DMS 273 treated with DMSO at 0.1 percent for 48 hours (cell line): ENCODE measurements around the gene DNHD1.

ENCODE experiments used
- DNase-seq: peaks from one replicate; lab custom pipeline; 2025; lab: John Stamatoyannopoulos, UW

DNHD1 gene

DNA sequence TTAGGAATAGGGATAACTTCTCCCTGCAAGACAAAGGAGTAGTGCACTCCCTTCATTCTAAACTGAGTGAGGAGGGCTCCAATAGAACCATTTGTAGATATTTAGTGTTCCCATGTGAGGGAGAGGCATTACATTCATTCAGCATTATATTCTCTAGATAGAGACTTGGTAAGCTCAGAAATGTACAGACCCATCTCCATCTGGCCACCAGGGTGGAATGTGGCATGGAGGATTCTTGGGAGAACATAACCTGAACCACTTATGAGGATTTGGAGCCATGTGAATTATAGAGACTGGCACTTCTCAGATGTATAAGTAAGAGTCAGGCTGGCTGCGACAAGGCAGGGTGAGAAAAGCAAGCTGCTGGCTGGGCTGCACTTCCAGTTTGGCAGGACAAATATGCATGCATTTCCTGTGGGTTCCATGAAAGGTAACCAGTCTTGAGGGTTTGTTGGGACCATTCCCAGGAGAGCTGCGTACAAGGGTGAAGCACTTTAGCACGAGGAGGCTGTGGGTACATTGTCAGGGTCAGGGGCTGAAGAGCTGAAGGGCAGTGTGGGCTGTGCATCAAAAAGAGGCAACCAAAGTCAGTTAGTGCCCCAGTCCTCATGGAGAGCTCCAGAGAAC lies 97.2 kb downstream of the DNHD1 start:
- no peak for DNase-seq

DNA sequence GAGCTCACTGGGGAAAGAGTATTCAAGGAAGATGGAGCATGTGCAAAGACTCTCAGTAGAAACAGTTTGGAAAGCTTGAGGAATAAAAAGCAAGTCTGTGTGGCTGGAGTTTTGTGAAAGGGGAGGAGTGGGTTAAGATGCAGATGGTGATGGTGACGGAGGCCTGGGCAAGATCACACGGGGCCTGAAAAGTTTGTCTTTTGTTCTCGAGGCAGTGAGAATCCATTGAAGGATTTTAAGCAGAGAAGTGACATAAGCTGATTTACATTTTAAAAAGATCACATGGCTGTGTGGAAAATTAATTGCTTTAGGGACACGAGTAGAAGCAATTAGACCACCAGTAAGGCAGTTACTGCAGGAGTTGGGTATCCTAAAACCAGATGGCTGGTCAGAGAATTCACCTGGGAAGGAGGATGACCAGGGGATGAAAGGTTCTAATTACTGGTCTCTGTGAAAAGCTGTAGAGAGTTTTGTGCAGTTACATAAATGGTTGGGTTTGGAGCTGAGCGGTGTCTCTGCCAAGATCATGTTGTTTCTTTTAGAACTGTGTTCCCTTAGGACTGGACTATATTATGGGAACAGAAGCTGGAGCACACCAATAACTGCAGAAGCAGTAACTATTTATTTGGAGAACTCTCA lies 99.3 kb downstream of the DNHD1 start:
- no peak for DNase-seq

DNA sequence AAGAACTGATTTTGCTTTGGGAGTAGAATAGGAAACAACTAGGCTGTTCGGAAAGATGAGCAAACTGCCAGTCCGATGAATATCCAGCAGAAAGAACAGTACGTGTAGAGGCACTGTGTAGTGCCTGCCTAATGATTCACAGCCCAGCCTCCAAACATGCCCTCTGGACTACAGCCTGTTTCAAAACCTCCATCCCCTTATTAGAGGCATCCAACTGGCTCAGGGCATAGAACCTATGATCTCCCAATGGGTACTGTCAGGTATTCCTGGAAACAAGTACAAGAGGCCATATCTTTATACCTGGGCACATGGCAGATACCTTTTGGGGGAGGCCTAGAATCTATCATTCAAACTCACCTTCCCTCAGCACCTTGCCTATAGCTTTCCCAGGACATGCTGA lies 101.5 kb downstream of the DNHD1 start:
- no peak for DNase-seq

DNA sequence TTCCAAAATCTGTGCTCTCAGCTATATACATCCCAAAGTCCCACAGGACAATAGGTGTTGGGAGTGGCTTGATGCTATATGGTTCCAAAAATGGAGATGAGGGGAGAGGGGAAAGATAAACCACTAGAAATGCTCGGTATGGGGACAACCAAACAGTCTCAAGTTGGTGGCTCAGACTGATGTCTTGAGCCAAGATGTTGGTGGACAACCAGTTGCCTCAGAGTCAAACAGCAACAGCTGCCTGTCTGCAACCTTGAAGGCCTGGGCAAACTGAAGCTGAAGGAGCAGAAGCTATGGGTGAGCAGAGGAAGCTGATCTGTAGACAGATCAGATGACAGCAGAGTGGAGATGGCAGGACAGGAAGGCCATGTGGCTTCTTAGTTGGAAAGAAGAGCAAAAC lies 102.4 kb downstream of the DNHD1 start:
- DNase-seq: no peak

DNA sequence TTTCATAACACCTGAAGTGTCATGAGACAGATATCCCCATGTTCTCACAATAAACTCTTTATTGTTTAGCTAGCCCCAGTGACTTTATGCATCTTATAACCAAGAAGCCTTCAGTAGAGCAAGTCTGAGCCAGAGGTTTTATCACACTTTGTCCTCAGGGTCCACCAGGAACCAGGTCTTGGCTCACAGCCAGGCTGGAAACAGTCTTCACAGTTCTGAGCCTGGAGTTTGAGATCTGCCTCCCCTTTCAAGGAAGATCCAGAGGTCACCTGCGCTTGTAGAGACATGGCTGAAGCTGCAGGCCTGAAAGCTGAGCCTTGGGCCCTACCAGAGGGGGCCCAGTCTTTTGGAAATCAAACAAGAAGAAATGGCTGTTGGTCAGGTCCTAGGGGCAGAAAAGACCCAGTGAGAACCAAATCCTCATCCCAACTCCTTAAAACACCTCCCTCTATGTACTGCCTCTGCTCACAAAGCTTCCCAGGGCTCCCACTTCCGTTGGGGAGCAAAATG lies 102.9 kb downstream of the DNHD1 start:
- DNase-seq: no peak

DNA sequence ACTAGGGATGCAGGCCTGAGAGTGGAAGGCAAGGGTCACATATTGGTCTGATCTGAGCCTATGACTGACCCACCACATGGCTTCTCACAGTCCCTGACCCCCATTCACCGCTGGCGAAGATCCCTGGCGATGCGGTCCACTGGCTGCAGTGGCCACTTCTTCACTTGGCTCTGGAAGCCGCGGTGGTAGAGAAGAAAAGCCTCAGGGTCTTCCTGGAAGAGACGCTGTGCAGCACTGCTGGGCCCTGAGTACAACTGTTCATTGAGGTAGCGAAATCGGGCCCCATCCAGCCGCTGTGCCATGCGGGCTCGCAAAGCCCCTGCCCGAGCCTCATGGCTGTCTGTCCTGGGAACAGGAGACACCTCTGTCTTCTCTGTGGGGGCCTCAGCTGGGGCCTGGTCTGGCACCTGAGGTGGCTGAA lies 104.0 kb downstream of the DNHD1 start:
- DNase-seq: no peak

DNA sequence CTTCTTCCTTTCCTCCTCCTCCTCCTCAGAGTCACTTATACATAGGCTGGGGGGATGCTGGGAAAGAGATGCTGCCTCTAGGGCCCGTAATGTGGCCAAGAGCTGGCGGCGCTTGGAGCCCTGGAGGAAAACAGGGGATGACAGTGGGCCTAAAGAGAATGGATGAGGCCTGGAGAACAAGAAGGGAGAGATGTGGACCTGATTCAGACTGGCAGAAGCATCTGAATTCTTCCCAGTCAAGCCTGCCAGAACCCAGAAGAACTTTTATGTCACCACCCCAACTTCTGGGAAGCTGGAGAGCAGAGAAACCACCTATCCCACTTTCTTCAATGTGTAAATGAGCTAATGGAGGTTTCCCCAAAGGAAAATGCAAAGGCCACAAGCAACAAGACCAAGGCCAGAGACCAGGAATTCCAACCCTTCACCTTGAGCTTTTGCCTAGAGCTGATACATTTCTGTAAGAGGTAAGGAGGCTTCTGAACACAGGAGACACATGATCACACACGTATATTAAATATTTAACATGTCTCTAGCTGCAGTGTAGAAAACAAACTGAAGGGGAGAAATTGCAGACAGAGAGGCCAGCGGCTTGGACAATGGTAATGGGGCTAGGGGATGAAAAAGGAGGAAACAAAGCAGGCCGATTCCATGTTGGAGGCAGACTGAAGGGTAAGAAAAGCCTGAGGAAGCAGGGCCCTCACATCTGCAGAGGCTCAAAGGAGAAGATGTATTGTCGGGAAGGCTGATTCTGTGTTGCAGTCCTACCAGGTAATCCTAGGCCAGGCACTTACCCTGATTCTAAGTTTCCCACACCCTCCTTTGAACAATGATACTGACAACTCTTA lies 105.2 kb downstream of the DNHD1 start:
- no peak for DNase-seq

DNA sequence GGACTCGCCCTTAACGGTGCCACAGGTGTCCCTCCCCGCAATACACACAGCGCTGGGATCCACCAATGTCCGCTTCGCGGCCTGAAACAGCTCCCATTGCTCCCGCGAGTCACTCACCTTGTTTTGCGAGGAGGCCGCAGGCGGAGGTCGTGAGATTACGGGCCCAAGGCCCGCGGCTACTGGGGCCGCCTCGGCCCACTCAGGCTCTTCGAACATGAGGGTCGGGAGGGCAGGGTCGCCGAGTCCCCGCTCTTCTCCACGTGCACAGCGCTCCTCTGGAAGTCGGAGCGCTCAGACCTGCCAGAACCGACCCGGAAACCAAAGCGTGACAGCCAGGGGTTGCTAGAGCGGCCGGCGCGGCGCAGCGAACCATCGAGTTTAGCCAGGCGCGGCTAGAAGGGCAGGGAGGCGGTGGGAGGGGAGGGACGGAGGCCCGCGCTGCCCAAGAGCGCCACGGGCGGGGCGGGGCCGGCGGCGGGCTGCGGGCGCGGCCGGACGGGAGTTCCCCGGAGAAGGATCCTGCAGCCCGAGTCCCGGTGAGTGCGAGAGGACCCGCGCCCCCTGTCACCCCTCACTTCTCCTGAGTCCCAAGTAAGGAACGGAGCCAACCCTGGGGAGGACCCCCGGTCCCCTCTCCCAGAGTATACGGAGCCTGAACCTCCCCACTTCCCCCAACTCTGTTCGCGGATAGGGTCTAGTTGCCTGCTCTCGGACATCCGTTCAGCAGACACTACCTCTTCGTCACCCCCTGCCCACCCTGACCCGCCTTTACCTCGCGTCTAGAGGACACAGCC lies 106.4 kb downstream of the DNHD1 start, which contains the start of the genes ILK and RRP8:
Gene ILK, plus strand, starts transcription at position 488 of the 794 bp plus-strand sequence. CDS start 498 bp downstream, outside the sequence.
Gene RRP8, minus strand, starts transcription at position 330 of the 794 bp plus-strand sequence. Its CDS starts 114 bp downstream, at position 216.
- DNase-seq: peak; percentile 23

DNA sequence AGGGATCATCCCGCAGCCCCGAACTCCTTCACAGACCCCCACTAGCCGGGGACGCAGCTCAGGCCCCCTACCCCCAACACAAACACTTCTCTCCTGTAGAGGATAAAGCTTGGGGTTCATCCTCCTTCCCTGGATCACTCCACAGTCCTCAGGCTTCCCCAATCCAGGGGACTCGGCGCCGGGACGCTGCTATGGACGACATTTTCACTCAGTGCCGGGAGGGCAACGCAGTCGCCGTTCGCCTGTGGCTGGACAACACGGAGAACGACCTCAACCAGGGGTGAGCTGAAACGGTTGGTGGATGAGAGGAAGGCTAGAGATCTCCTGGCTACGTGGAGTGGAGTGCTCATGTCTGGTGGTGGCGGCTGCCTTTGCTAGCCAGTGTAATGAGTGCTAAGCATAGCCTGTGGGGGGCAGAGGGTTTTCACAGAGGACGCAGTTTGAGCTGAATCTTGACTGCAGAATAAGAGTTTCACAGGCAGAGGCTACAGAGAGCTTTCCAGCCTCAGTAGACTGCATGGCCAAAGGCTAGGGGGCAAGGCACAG lies 107.1 kb downstream of the DNHD1 start:
- no peak for DNase-seq

DNA sequence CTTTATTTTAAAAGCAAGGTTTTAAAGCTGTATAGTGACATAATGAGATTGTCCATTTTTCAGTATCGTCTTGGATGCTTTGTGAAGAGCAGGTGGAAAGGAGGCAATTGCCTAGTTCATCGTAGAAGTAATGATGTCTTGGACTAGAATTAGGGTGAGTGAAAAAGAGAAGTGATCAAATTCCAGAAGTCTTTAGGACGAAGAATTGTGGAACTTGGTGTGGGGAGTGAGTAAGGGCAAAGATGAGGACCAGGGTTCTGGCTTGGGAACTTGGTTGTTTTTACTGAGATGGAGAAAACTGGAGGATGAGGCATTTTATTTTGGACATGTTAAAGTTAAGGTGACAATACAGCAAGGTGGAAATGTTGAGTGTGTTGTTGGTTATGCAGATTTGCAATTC lies 107.7 kb downstream of the DNHD1 start:
- DNase-seq: no peak

DNA sequence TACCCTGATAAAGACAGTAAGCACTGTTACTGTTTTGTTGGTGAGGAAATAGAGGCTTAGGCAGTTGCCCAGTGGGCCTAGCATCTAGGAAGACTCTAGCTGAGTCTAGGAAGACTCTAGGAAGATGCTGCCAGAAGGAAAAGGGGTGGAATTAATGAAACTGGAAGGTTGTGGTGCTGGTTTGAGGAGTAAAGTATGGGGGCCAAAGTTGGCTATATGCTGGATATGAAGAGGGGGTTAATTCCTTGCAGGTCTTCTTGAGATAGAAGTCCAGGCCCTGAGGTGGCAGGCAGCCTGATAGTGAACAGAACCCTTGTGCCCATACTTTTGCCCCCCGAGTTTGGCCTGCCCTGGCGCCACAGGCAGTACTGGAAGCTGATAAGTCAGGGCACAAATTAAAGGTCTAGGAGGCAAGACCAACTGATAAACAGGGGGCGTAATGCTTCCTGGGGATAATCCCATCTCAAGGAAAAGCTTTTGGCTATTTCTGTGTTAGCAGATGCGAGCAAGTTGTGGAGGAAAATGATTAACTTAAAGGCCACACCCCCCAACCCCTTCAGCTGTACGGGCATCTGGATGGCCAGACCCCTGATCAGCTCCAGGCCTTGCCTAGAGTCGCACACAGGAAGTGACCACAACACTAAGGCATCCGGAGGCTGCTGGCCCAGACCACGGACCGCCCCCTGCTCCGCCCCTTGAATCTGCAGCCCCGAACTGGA lies 109.5 kb downstream of the DNHD1 start:
- DNase-seq: no peak

DNA sequence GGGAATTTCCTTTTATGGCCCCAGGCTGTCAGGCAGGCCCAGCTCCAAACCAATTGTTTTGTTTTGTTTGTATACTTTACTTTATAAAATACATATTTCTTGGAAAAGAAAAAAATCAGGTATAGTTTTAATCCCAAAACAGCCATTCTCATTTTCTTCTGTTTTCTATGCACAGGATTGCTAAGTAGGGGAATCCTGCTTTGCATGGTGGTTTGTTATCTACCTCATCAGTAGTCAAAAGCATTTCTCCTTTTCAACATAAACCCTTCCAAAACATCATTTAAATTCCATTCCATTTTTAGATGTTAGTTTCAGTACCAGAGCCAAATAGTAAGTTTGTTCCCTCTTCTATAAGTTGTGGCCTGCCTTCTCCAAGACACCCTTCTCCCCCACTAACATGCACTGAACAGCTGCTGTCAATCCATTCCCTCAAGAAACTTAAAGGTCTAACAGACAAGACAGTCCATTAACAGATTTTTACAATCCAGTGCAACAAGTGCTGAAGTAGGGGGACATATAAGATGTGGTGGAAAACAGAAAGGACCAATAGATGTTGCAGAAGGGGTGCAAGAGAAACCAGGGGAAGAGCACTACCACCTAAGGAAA lies 110.2 kb downstream of the DNHD1 start:
- no peak for DNase-seq

DNA sequence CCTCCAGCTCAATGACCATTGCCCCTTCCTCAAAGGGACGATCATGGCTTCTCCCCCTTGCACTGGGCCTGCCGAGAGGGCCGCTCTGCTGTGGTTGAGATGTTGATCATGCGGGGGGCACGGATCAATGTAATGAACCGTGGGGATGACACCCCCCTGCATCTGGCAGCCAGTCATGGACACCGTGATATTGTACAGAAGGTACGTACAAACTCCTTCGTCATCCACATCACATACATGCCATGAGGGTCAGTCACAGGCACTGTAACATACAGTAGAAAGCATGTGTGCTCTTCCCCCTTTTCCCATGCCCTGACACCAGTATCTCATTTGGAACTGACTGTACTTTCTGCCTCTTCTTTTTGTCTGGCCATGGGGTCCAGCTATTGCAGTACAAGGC lies 110.9 kb downstream of the DNHD1 start:
- no peak for DNase-seq

DNA sequence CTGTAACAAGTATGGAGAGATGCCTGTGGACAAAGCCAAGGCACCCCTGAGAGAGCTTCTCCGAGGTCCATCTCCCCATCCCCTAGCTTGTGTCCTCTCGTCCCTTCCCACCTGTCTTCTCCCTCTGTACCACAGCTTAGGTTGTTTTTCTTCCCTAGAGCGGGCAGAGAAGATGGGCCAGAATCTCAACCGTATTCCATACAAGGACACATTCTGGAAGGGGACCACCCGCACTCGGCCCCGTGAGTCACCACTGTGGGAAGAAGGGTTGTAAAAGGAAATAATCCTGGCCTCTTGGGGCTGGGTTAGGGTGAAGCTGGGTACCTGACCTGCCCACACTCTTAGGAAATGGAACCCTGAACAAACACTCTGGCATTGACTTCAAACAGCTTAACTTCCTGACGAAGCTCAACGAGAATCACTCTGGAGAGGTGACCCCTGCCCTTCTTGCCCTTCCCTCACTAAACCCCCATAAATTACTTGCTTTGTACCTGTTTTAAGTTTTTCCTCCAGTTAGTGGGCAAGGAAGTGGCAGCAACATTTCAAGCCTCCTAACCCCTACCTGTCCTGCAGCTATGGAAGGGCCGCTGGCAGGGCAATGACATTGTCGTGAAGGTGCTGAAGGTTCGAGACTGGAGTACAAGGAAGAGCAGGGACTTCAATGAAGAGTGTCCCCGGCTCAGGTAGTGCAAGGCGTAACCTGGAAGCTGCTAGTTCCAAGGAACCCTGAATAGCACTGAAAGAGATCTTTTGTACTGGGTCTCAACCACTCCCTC lies 111.8 kb downstream of the DNHD1 start:
- DNase-seq: no peak

DNA sequence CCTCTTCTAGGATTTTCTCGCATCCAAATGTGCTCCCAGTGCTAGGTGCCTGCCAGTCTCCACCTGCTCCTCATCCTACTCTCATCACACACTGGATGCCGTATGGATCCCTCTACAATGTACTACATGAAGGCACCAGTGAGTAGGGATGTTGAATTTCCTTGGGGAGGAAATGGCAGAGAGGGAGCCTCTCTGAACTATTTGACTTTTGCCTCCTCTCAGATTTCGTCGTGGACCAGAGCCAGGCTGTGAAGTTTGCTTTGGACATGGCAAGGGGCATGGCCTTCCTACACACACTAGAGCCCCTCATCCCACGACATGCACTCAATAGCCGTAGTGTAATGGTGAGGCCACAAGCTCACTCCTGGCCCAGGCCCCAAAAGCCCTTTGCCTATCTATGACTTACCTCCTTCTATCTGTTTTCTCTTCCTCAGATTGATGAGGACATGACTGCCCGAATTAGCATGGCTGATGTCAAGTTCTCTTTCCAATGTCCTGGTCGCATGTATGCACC lies 112.5 kb downstream of the DNHD1 start:
- DNase-seq: no peak

DNA sequence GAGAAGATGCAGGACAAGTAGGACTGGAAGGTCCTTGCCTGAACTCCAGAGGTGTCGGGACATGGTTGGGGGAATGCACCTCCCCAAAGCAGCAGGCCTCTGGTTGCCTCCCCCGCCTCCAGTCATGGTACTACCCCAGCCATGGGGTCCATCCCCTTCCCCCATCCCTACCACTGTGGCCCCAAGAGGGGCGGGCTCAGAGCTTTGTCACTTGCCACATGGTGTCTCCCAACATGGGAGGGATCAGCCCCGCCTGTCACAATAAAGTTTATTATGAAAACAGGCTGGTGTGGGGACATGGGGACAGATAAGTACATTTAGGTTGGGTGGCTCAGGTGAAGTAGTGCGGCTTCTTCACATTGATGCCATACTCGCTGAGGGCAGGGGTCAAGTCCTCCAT lies 113.5 kb downstream of the DNHD1 start:
- DNase-seq: no peak

DNA sequence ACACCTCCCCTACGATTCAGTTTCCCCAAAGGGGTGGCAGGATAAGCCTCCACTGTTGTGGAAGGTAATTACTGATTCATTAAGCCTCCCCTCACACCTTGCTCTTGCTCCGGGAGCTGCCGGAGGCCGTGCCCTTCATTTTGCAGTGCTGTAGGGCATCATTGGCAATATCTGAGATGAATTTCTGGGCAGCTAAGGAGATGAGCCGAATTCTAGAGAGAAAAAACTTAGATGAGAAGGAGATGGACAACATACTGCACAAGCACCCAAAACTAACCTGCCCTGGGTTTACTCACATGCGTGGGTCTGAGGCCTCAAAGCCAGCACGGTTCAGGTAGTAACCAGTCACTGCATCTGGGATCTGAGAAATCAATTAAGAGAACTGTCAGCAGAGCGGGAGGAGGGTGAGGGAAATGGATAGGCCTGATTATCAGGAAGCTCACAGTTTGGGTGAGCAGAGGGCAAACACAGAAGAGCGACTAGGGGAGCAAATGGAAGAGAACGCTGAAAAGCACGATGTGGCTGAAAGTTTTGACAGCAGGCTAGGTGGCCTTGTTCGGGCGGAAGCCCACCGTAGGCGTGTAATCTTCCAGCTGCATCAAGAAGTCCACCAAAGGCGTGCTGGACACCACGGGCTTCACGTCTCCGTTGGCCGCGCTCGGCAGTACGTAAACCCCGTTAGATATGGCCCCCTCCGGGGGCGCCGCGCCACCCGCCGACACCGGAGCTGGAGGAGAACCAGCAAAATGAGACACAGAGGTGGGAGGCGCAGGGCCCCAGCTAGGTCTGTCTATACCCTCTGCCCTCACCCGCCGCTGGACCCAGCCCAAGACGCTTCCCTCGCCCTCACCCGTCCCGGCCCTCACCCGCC lies 114.2 kb downstream of the DNHD1 start:
- DNase-seq: no peak

DNA sequence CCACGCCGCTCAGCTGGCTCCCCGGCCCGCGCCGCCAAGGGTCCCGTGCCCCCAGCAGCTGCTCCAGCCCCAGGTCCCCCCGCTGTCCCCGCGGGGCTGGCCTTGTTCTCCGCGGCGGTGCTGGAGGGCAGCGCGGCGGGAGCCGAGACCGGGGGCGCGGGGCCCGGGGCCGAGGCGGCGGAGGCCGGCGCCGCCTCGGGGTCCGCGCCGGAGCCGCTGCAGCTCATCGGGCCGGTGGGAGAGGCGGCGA lies 114.8 kb downstream of the DNHD1 start:
- DNase-seq: no peak
